HepG2 (cell line): ENCODE measurements around the gene KLF16. TPM values are rescaled to one million over a fixed set of nuclear protein-coding genes. Genes with fewer than 3 reads are reported as not detected.

ENCODE experiments used
- ETV5 ChIP-seq: IDR thresholded peaks from 2 replicates; pipeline ENCODE4 v1.6.1; 2018; ENCODE audit warnings: missing biosample characterization, missing genetic modification reagents, inconsistent platforms, borderline replicate concordance
- ETV6 ChIP-seq: sonication (generic); formaldehyde crosslinking; conservative IDR thresholded peaks from 2 replicates; pipeline ENCODE4 v1.4.0; 2020; ENCODE audit warnings: missing genetic modification reagents
- FOXM1 ChIP-seq: sonication (generic); formaldehyde crosslinking; IDR thresholded peaks from 2 replicates; pipeline ENCODE4 v1.5.0; 2020; ENCODE audit warnings: missing genetic modification reagents
- GLMP ChIP-seq: sonication (generic); formaldehyde crosslinking; IDR thresholded peaks from 2 replicates; pipeline ENCODE4 v1.9.0; 2021; ENCODE audit warnings: missing genetic modification reagents, mild to moderate bottlenecking, borderline replicate concordance
- JARID2 ChIP-seq: sonication (generic); formaldehyde crosslinking; IDR thresholded peaks from 2 replicates; pipeline ENCODE4 v1.8.1; 2023; ENCODE audit warnings: missing genetic modification reagents, inconsistent platforms; ENCODE audit not compliant: insufficient replicate concordance
- KLF13 ChIP-seq: sonication (generic); formaldehyde crosslinking; IDR thresholded peaks from 2 replicates; pipeline ENCODE4 v1.4.0; 2020; ENCODE audit warnings: mild to moderate bottlenecking, missing genetic modification reagents
- MLXIP ChIP-seq: sonication (generic); formaldehyde crosslinking; IDR thresholded peaks from 2 replicates; pipeline ENCODE4 v1.9.0; 2021; ENCODE audit warnings: missing genetic modification reagents, borderline replicate concordance
- MYC ChIP-seq: sonication (generic); formaldehyde crosslinking; IDR thresholded peaks from 2 replicates; pipeline ENCODE4 v1.9.0; 2021; ENCODE audit warnings: missing genetic modification reagents, borderline replicate concordance
- MZF1 ChIP-seq: sonication (generic); formaldehyde crosslinking; IDR thresholded peaks from 2 replicates; pipeline ENCODE4 v1.8.1; 2023; ENCODE audit warnings: mild to moderate bottlenecking, missing genetic modification reagents, borderline replicate concordance
- PHF8 ChIP-seq: sonication (generic); formaldehyde crosslinking; IDR thresholded peaks from 2 replicates; pipeline ENCODE4 v1.5.0; 2020; ENCODE audit warnings: missing genetic modification reagents
- XRCC5 ChIP-seq: fragments of 200-400 bp; formaldehyde crosslinking; optimal IDR thresholded peaks from 2 replicates; pipeline ENCODE3; 2017; ENCODE audit warnings: mild to moderate bottlenecking, low read length
- ZNF12 ChIP-seq: sonication (generic); formaldehyde crosslinking; IDR thresholded peaks from 2 replicates; pipeline ENCODE4 v1.5.0; 2020; ENCODE audit warnings: missing genetic modification reagents
- ZNF251 ChIP-seq: sonication (generic); formaldehyde crosslinking; IDR thresholded peaks from 2 replicates; pipeline ENCODE4 v1.9.0; 2021; ENCODE audit warnings: mild to moderate bottlenecking, missing genetic modification reagents
- ZNF264 ChIP-seq: sonication (generic); formaldehyde crosslinking; IDR thresholded peaks from 2 replicates; pipeline ENCODE4 v1.4.0; 2020; ENCODE audit warnings: missing genetic modification reagents
- ZNF337 ChIP-seq: sonication (generic); formaldehyde crosslinking; IDR thresholded peaks from 2 replicates; pipeline ENCODE4 v1.5.1; 2020; ENCODE audit warnings: missing genetic modification reagents, low read depth, mild to moderate bottlenecking, borderline replicate concordance
- ZNF382 ChIP-seq: sonication (generic); formaldehyde crosslinking; IDR thresholded peaks from 2 replicates; pipeline ENCODE4 v1.5.0; 2020; ENCODE audit warnings: missing genetic modification reagents, mild to moderate bottlenecking, borderline replicate concordance
- ZNF512 ChIP-seq: sonication (generic); formaldehyde crosslinking; IDR thresholded peaks from 2 replicates; pipeline ENCODE4 v1.4.0; 2020; ENCODE audit warnings: mild to moderate bottlenecking, missing genetic modification reagents
- ZNF557 ChIP-seq: sonication (generic); formaldehyde crosslinking; IDR thresholded peaks from 2 replicates; pipeline ENCODE4 v1.4.0; 2020; ENCODE audit warnings: missing genetic modification reagents
- ZNF652 ChIP-seq: IDR thresholded peaks from 2 replicates; pipeline ENCODE4 v1.6.1; 2016; ENCODE audit warnings: low read depth, borderline replicate concordance
- ZSCAN30 ChIP-seq: sonication (generic); formaldehyde crosslinking; IDR thresholded peaks from 2 replicates; pipeline ENCODE4 v1.5.0; 2020; ENCODE audit warnings: mild to moderate bottlenecking, missing genetic modification reagents
- ZSCAN9 ChIP-seq: IDR thresholded peaks from 2 replicates; pipeline ENCODE4 v1.6.1; 2016; ENCODE audit warnings: borderline replicate concordance
- polyA plus RNA-seq, 8 experiments: library from polyadenylated mRNA; depleted of rRNA in 3 of 8; stranded (reverse) in 7 of 8; unstranded in 1 of 8; fragments of >200 nt; fragmentation: Illumina TruSeq in 4 of 8; extraction: Trizol in 4 of 8; gene quantifications; 2 replicates each; pipeline versions ENCODE4 v1.2.1 to v1.2.3, GENCODE V29; 2011 to 2016; ENCODE audit warnings: low read depth in 4 of 8, missing spikeins in 1 of 8, mixed read lengths in 1 of 8; ENCODE audit not compliant: insufficient read depth in 1 of 8
- total RNA-seq, 5 experiments: library from RNA; depleted of rRNA; stranded (reverse); fragments of >200 nt; fragmentation: Illumina TruSeq; extraction: Trizol; gene quantifications; 2 replicates each; pipeline ENCODE4 v1.2.3, GENCODE V29; 2016; ENCODE audit warnings: low read depth in 1 of 5
- TF ChIP-seq, protein P1 (sequence below): IDR thresholded peaks from 2 replicates; pipeline ENCODE4 v1.6.1; 2016; ENCODE audit warnings: mild to moderate bottlenecking

KLF16 gene
- total and polyA plus RNA-seq, 2 of the 13 experiments (the other 11 are each of a cell fraction or from before 2014, with no cell fraction given), result 3.5 to 6.7 TPM

DNA sequence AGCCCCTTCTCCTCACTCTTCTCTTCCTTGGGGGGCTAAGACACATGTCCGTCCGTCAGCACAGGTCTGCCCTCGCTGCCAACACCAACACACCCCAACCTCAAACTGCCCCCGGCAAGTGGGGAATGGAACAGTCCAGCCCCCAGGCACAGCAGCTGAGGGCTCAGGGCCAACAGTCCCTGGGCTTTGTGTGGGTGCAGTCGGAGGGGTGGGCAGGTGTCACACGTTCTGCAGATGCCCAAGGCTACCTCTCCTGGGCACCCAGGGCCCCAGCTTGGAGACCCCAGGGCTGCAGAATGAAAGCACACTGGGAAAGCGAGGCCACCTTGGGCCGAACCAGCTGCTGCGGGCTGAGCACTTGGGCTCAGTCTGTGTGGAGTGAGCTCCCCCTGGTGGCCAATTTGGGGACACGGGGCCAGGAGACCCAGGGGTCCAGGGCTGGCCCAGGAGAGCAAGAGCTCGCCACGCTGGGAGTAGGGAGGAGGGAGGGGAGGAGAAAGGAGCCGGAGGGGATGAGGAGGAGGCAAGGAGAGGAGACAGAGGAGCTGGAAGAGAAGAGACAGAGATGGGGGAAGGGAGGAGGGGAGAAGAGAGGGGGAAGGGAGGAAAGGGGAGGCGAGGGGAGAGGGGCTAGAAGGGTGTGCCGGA is 37.3 kb downstream of the KLF16 start (continued):
- no peak for TF ChIP-seq PHF8 (CRISPR knock-in tag)
- no peak for TF ChIP-seq ZNF12 (CRISPR knock-in tag)
- no peak for TF ChIP-seq KLF13 (CRISPR knock-in tag)
- no peak for TF ChIP-seq ZNF382 (CRISPR knock-in tag)
- TF ChIP-seq MLXIP (CRISPR knock-in tag), result no peak
- TF ChIP-seq ETV6 (CRISPR knock-in tag), result no peak
- TF ChIP-seq FOXM1 (CRISPR knock-in tag), result no peak
- no peak for TF ChIP-seq JARID2 (CRISPR knock-in tag)
- TF ChIP-seq GLMP (CRISPR knock-in tag), result no peak
- TF ChIP-seq ZNF512 (CRISPR knock-in tag), result no peak
- TF ChIP-seq, protein P1, sequence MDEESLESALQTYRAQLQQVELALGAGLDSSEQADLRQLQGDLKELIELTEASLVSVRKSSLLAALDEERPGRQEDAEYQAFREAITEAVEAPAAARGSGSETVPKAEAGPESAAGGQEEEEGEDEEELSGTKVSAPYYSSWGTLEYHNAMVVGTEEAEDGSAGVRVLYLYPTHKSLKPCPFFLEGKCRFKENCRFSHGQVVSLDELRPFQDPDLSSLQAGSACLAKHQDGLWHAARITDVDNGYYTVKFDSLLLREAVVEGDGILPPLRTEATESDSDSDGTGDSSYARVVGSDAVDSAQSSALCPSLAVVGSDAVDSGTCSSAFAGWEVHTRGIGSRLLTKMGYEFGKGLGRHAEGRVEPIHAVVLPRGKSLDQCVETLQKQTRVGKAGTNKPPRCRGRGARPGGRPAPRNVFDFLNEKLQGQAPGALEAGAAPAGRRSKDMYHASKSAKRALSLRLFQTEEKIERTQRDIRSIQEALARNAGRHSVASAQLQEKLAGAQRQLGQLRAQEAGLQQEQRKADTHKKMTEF (CRISPR knock-in tag), result no peak
- no peak for TF ChIP-seq ZNF652 (CRISPR knock-in tag)
- TF ChIP-seq ZNF337, result no peak
- no peak for TF ChIP-seq ETV5 (CRISPR knock-in tag)
- TF ChIP-seq ZSCAN9 (CRISPR knock-in tag), result no peak
- TF ChIP-seq MYC, result peak; percentile 33; the same call in 1 of the 2 replicates
- no peak for TF ChIP-seq ZNF264 (CRISPR knock-in tag)
- TF ChIP-seq ZNF251, result no peak
- TF ChIP-seq XRCC5, result peak; percentile 74
- no peak for TF ChIP-seq MZF1
- TF ChIP-seq ZNF557, result no peak
- TF ChIP-seq ZSCAN30 (CRISPR knock-in tag), result no peak
